ENCODE data around the gene ZNF320. TPM values are rescaled to one million over a fixed set of nuclear protein-coding genes. Genes with fewer than 3 reads are reported as not detected.

ZNF320 gene
- total and polyA plus RNA-seq, 9 of the 15 experiments (the other 6 are each of a cell fraction or from before 2014, with no cell fraction given), result 5.4 to 25.6 (median 11.7) TPM

GRCh38 chr19:52942386-52943133, 45.1 kb upstream of the ZNF320 start (continued):
- TF ChIP-seq BRF2 (IDR thresholded peaks at IDR 0.05; ENCODE audit: borderline replicate concordance, insufficient read depth, insufficient read length) (no peak), MTA1 (IDR thresholded peaks at IDR 0.05; ENCODE audit: borderline replicate concordance) (no peak), RAD51 (IDR thresholded peaks at IDR 0.05; ENCODE audit: borderline replicate concordance, low read depth) (no peak), HOMEZ (CRISPR knock-in tag; IDR thresholded peaks at IDR 0.05) (no peak), ZNF444 (CRISPR knock-in tag; IDR thresholded peaks at IDR 0.05) (no peak), ARID3B (CRISPR knock-in tag; IDR thresholded peaks at IDR 0.05; ENCODE audit: borderline replicate concordance) (no peak), ZNF717 (CRISPR knock-in tag; IDR thresholded peaks at IDR 0.05) (no peak), U2AF1 (optimal IDR thresholded peaks at IDR 0.05; ENCODE audit: low read depth, low read length) (no peak), MECOM (CRISPR knock-in tag; IDR thresholded peaks at IDR 0.05) (no peak), TCF7 (IDR thresholded peaks at IDR 0.05; ENCODE audit: borderline replicate concordance) (no peak), NR2C1 (IDR thresholded peaks at IDR 0.05) (no peak), NR2C1 (tag; IDR thresholded peaks at IDR 0.05) (no peak), ZNF212 (CRISPR knock-in tag; IDR thresholded peaks at IDR 0.05) (no peak), KLF10 (CRISPR knock-in tag; IDR thresholded peaks at IDR 0.05) (no peak), SMAD4 (CRISPR knock-in tag; conservative IDR thresholded peaks at IDR 0.05) (peak; percentile 29; the same call in 1 of the 2 replicates), KDM2B (CRISPR knock-in tag; IDR thresholded peaks at IDR 0.05) (no peak), NCOA4 (IDR thresholded peaks at IDR 0.05; ENCODE audit: partially characterized antibody) (no peak), AFF4 (CRISPR knock-in tag; IDR thresholded peaks at IDR 0.05) (0 out of 2 replicates have a peak, but pooled peaks have one; percentile 38), ZNF561 (CRISPR knock-in tag; conservative IDR thresholded peaks at IDR 0.05) (no peak), TCF15 (CRISPR knock-in tag; IDR thresholded peaks at IDR 0.05) (no peak), HDAC3 (IDR thresholded peaks at IDR 0.05; ENCODE audit: borderline replicate concordance, partially characterized antibody) (no peak)

All from K562 (cell line).